Neutrophil (primary cell): ENCODE results near the gene NBEA.

Source experiments
- H3K27ac ChIP-seq: fragments of 200-600 bp; sonication (generic); 2 replicates; pipeline ENCODE4 v1.5.1; 2016; ENCODE audit warnings: mild to moderate bottlenecking, moderate library complexity
- H3K27me3 ChIP-seq: fragments of 200-600 bp; sonication (generic); 2 replicates; pipeline ENCODE4 v1.6.0; 2016; ENCODE audit warnings: mild to moderate bottlenecking
- H3K36me3 ChIP-seq: fragments of 200-600 bp; sonication (generic); 2 replicates; pipeline ENCODE4 v1.5.1; 2017
- H3K4me1 ChIP-seq, 2 experiments: fragments of 200-600 bp in 1 of 2; sonication (generic) in 1 of 2; 1 replicate in 1 of 2; 2 replicates in 1 of 2; pipeline versions ENCODE4 v1.5.1 to v1.6.1; 2013 to 2016; ENCODE audit warnings: low read depth in 1 of 2, low read length in 1 of 2, mild to moderate bottlenecking in 1 of 2, moderate library complexity in 1 of 2; ENCODE audit not compliant: control insufficient read depth in 1 of 2, insufficient read depth in 1 of 2
- H3K4me3 ChIP-seq, 2 experiments: fragments of 200-600 bp in 1 of 2; sonication (generic) in 1 of 2; 1 replicate in 1 of 2; 2 replicates in 1 of 2; pipeline ENCODE4 v1.5.1; 2013 to 2016; ENCODE audit warnings: low read depth in 1 of 2, low read length in 1 of 2, mild to moderate bottlenecking in 1 of 2, moderate library complexity in 1 of 2
- H3K9me3 ChIP-seq: fragments of 200-600 bp; sonication (generic); 2 replicates; pipeline ENCODE4 v1.5.1; 2016
- TF ChIP-seq, protein P1 (sequence below): fragments of 200-600 bp; sonication (generic); IDR thresholded peaks from 2 replicates; pipeline ENCODE4 v1.5.1; 2016; ENCODE audit warnings: antibody characterized with exemption

Gene NBEA

GRCh38 chr13:35501661-35502235 lies 559.7 kb downstream of the NBEA start:
- Histone ChIP-seq H3K27me3 (no peaks in the 10 kb centered on the region), H3K9me3 (no peaks in the 10 kb centered on the region), H3K4me3 (no peak overlapping the region), H3K27ac (no peak overlapping the region), H3K36me3 (no peaks in the 10 kb centered on the region), H3K4me1 (no peaks in the 10 kb centered on the region)
- TF ChIP-seq, protein P1, sequence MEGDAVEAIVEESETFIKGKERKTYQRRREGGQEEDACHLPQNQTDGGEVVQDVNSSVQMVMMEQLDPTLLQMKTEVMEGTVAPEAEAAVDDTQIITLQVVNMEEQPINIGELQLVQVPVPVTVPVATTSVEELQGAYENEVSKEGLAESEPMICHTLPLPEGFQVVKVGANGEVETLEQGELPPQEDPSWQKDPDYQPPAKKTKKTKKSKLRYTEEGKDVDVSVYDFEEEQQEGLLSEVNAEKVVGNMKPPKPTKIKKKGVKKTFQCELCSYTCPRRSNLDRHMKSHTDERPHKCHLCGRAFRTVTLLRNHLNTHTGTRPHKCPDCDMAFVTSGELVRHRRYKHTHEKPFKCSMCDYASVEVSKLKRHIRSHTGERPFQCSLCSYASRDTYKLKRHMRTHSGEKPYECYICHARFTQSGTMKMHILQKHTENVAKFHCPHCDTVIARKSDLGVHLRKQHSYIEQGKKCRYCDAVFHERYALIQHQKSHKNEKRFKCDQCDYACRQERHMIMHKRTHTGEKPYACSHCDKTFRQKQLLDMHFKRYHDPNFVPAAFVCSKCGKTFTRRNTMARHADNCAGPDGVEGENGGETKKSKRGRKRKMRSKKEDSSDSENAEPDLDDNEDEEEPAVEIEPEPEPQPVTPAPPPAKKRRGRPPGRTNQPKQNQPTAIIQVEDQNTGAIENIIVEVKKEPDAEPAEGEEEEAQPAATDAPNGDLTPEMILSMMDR = no peak

- Histone ChIP-seq H3K27ac (no peak overlapping the region), H3K9me3 (no peaks in the 10 kb centered on the region), H3K4me1 (no peaks in the 10 kb centered on the region), H3K4me3 (no peak overlapping the region), H3K36me3 (no peaks in the 10 kb centered on the region), H3K27me3 (no peaks in the 10 kb centered on the region)
- TF ChIP-seq, protein P1 = no peak
These were observed 560.4 kb downstream of the NBEA start for GRCh38 chr13:35502456-35502855.

DNA sequence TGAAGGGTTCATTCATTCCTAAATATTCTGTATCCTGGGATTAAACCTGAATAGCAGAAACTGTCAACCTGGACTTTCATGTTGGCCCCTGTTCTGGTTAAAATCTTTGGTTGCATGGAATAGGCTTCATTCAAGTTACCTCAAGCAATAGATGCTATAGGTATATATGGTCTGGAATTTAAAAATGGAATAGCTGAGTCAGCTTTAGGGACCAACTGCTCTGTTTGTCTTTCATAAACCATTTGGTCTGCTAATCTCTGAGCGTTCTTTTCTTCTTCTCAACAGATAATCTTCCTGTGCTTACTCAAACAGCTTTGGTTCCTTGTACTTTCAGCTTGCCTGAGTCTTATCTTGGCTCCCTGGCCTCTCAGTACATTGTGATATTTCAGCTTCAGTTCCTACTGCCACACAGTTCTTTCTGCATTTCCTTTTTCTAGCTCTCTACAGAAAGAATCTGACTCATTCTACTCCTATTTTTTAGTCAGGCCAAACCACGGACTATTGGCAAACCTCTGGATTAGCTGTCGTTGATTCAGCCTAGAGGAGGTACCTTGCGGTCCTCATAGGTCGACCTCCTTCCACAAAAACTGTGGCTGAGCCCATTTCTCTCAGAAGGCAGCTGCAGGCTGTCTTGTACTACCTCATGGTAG lies 570.3 kb downstream of the NBEA start:
- Histone ChIP-seq H3K9me3 (no peaks in the 10 kb centered on the region), H3K27me3 (no peaks in the 10 kb centered on the region), H3K36me3 (no peaks in the 10 kb centered on the region), H3K27ac (no peak overlapping the region), H3K4me1 (no peaks in the 10 kb centered on the region), H3K4me3 (no peak overlapping the region)
- TF ChIP-seq, protein P1 = no peak

- no peaks in the 10 kb centered on the region for H3K9me3 ChIP-seq
- no peak overlapping the region for H3K27ac ChIP-seq
- TF ChIP-seq, protein P1 = no peak
- H3K27me3 ChIP-seq = no peaks in the 10 kb centered on the region
- no peaks in the 10 kb centered on the region for H3K36me3 ChIP-seq
- no peaks in the 10 kb centered on the region for H3K4me1 ChIP-seq
- H3K4me3 ChIP-seq = no peak overlapping the region
These were observed 572.0 kb downstream of the NBEA start for GRCh38 chr13:35514061-35514477.

GRCh38 chr13:35514801-35515502 lies 572.9 kb downstream of the NBEA start:
- Histone ChIP-seq H3K27me3 (no peaks in the 10 kb centered on the region), H3K4me3 (no peak overlapping the region), H3K4me1 (no peaks in the 10 kb centered on the region), H3K36me3 (no peaks in the 10 kb centered on the region), H3K27ac (no peak overlapping the region), H3K9me3 (no peaks in the 10 kb centered on the region)
- TF ChIP-seq, protein P1 = no peak
